ENCODE measurements around the gene RGL1. TPM values are rescaled to one million over a fixed set of nuclear protein-coding genes. Genes with fewer than 3 reads are reported as not detected.

Gene RGL1
- total and polyA plus RNA-seq, 2 donors (not counting 3 experiments of a cell fraction or from before 2014, with no cell fraction given), result 19.8 to 35.3 TPM

DNA sequence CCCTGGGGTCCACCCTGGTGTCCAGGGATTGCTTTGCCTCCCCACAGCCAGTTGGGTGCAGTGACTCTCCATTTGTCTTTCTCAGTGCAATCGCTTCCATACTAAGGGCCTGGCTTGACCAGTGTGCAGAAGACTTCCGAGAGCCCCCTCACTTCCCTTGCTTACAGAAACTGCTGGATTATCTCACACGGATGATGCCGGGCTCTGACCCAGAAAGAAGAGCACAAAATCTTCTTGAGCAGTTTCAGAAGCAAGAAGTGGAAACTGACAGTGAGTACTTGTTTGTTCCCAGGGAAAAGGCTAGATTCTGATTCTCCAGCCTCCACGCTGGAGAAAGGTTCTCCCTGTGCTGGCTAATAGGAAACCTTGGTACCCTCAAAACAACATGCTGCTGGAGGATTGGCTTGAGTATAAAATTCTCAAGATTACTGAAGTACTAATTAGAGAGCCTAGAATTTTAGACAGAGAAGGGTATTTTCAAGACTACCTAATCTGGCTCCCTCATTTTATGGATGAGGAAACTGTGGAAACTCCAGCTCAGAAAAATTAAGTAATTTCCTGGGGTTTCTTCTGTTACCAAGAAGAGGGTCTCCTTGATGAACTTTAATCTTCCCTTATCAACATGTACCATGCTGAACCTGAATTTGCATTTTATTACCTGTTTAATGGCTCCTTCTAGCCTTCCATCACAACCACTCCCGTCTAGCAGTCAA is 75.8 kb downstream of the RGL1 start:
- dilution Hi-C loops (cut with MboI; ENCODE audit: extremely low pct_ligation_motif_present, low sequenced_read_pairs) (no loop called here), intact Hi-C loops (cut with micrococcal nuclease) (loop anchor here (1.0 to 2.0 kb wide), 4 partner anchors 7 to 76 kb away; partner anchors contain the start of gene RGL1)
- peak overlapping the region; percentile 77 for H3K27ac ChIP-seq (ENCODE audit: insufficient read depth, low read depth, low read length)
- ChIA-PET CTCF (interaction anchor here (0.6 to 3.9 kb wide), 7 partner anchors 10 to 225 kb away, joined by 3 to 36 read pairs (median 6); no protein-coding TSS in a partner anchor), POLR2A (interaction anchor here (1.9 kb wide), 1 partner anchor 75 kb away, joined by 11 read pairs; the partner anchor contains the start of gene RGL1)
- H3K36me3 ChIP-seq (ENCODE audit: control insufficient read depth in 2 of 2, extremely low read depth in 1 of 2, insufficient read depth in 2 of 2, low read length in 2 of 2), result peaks cover 8 to 12% of the 10 kb centered on the region in 2 experiments
- H3K9me1 ChIP-seq (replicated peaks; ENCODE audit: control insufficient read depth, extremely low read depth, insufficient read depth, low read length), result no peaks in the 10 kb centered on the region
- no peaks in the 10 kb centered on the region for H3K79me2 ChIP-seq (ENCODE audit: control insufficient read depth, insufficient read depth, low read length)
- no peak overlapping the region for H2AFZ ChIP-seq (ENCODE audit: low read depth, low read length)
- H3K27me3 ChIP-seq (ENCODE audit: control insufficient read depth in 2 of 2, insufficient read depth in 2 of 2, low read length in 2 of 2), result no peaks in the 10 kb centered on the region
- peak overlapping the region; percentile 56 for H3K9ac ChIP-seq (replicated peaks; ENCODE audit: extremely low read depth, insufficient read depth, low read length)
- no peak overlapping the region for H3K4me2 ChIP-seq (ENCODE audit: insufficient read depth, low read length)
- H3K9me3 ChIP-seq (replicated peaks; ENCODE audit: control insufficient read depth, insufficient read depth, low read length), result no peaks in the 10 kb centered on the region
- no peak for FAIRE-seq
- BruUV-seq (replicated peaks), result TSS peak; percentile 73
- TF ChIP-seq POLR2A (IDR thresholded peaks at IDR 0.05; ENCODE audit: low read depth, low read length) (no peak), JUN (IDR thresholded peaks at IDR 0.05; ENCODE audit: borderline replicate concordance, insufficient read depth, insufficient read length, low read depth) (no peak), MYC (IDR thresholded peaks at IDR 0.05; ENCODE audit: low read depth, low read length) (no peak), POLR2AphosphoS5 (IDR thresholded peaks at IDR 0.05; ENCODE audit: insufficient read depth, low read depth, low read length) (no peak), GATA2 (IDR thresholded peaks at IDR 0.05; ENCODE audit: insufficient read depth, insufficient read length, low read depth, low read length) (no peak), EZH2 (IDR thresholded peaks at IDR 0.05; ENCODE audit: borderline replicate concordance, low read depth, low read length, severe bottlenecking) (no peak)
- TF ChIP-seq, protein P1, sequence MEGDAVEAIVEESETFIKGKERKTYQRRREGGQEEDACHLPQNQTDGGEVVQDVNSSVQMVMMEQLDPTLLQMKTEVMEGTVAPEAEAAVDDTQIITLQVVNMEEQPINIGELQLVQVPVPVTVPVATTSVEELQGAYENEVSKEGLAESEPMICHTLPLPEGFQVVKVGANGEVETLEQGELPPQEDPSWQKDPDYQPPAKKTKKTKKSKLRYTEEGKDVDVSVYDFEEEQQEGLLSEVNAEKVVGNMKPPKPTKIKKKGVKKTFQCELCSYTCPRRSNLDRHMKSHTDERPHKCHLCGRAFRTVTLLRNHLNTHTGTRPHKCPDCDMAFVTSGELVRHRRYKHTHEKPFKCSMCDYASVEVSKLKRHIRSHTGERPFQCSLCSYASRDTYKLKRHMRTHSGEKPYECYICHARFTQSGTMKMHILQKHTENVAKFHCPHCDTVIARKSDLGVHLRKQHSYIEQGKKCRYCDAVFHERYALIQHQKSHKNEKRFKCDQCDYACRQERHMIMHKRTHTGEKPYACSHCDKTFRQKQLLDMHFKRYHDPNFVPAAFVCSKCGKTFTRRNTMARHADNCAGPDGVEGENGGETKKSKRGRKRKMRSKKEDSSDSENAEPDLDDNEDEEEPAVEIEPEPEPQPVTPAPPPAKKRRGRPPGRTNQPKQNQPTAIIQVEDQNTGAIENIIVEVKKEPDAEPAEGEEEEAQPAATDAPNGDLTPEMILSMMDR (IDR thresholded peaks at IDR 0.05; ENCODE audit: extremely low read depth in 1 of 2, insufficient read depth in 1 of 2, low read depth in 1 of 2, low read length in 2 of 2), result no peak
- TF ChIP-seq, protein P2, sequence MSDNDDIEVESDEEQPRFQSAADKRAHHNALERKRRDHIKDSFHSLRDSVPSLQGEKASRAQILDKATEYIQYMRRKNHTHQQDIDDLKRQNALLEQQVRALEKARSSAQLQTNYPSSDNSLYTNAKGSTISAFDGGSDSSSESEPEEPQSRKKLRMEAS (IDR thresholded peaks at IDR 0.05; ENCODE audit: insufficient read depth, insufficient read length), result no peak
- H3K4me3 ChIP-seq (replicated peaks in 1 of 3; ENCODE audit: insufficient read depth in 1 of 3, low read depth in 1 of 3, low read length in 3 of 3), result no peak overlapping the region
- H3K4me1 ChIP-seq (ENCODE audit: control insufficient read depth, extremely low read depth, insufficient read depth, low read length), result peaks cover 52% of the 10 kb centered on the region
- DNase-seq (ENCODE audit: low read depth, low spot score), result no peak
- H4K20me1 ChIP-seq (replicated peaks; ENCODE audit: control insufficient read depth, extremely low read depth, insufficient read depth, low read length), result no peaks in the 10 kb centered on the region

Data from endothelial cell of umbilical vein (primary cell).